Neural crest cell (in vitro differentiated cells): ENCODE measurements around the gene MPP7. TPM values are rescaled to one million over a fixed set of nuclear protein-coding genes. Genes with fewer than 3 reads are reported as not detected.
"Not testable (repeated sequence)": the region's sequence is repeated elsewhere in the genome, so short reads cannot be mapped to it uniquely, and the experiment has no call there.

Experiments used
- DNase-seq: peaks from one replicate; pipeline ENCODE4 v3.0.0; 2021; ENCODE audit warnings: low read depth, mixed read lengths, low spot score
- H3K27ac Mint-ChIP-seq: one replicate; pipeline ENCODE4 v1.8.0; 2021; ENCODE audit warnings: mild to moderate bottlenecking, mixed read lengths; ENCODE audit not compliant: unreplicated experiment
- H3K27me3 Mint-ChIP-seq: 2 replicates; pipeline ENCODE4 v1.8.0; 2021; ENCODE audit warnings: low read depth, mild to moderate bottlenecking, mixed read lengths
- H3K36me3 Mint-ChIP-seq: 2 replicates; pipeline ENCODE4 v1.8.0; 2021; ENCODE audit warnings: low read depth, mild to moderate bottlenecking, mixed read lengths
- H3K4me1 Mint-ChIP-seq: 2 replicates; pipeline ENCODE4 v1.8.0; 2021; ENCODE audit warnings: mixed read lengths
- H3K4me3 Mint-ChIP-seq: one replicate; pipeline ENCODE4 v1.8.0; 2021; ENCODE audit warnings: mild to moderate bottlenecking, mixed read lengths
- H3K9me3 Mint-ChIP-seq: 2 replicates; pipeline ENCODE4 v1.8.0; 2021; ENCODE audit warnings: mixed read lengths
- total RNA-seq: library from RNA; stranded (reverse); gene quantifications from 2 replicates; pipeline ENCODE4 v1.2.1, GENCODE V29; 2021
- TF ChIP-seq, protein P1 (sequence below): fragments of 200-600 bp; sonication (generic); conservative IDR thresholded peaks from 2 replicates; pipeline ENCODE4 v1.5.0; 2021; ENCODE audit warnings: antibody characterized with exemption, mild to moderate bottlenecking

The MPP7 gene
- total RNA-seq, 1 donor from 2014 or later = 2.3 TPM

DNA sequence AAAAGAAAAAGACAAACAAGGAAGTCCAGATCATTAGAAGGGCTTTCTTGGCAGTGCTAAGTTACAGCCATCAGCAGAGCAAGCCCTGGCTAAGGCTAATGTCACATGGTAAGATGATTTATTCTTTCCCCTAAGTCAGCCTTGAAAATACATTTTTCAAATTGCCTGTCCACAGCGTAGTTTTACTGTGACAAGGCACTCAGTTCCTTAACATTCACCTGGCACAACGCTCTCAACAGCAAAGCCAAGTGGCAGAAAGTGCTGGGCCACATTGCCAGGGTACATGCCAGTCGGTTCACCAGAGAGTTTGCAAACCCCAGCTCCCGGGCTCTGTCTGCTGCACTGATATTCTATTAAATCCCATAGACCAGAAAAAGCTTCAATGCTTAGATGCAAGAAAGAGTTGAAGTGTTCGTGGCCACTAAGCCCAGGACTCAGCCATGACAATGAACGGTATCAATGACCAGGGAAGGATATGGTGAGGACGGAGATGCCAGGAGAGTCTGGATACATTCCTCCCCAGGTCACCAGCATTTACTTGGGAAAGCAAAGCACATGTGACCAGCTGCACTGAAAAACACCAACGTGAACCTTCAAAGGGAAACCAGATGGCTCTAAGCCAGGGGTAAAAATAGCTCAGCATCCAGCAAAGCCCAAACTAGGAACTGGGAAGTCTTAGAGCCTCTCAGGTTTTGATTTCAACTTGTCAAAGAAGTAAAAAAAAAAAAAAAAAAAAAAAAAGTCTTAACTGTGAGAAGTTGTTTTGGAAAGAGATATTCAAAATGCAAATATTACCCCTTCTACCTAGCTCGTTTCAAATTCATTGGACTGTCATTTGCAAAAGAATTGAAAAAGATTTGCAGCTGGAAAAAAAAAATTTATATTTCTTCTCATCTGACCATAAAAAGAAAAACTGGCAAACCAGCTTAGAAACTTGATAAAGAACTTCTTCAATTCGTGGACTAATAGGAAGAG, 23.9 kb upstream of the MPP7 start:
- H3K36me3 Mint-ChIP-seq = no peaks in the 10 kb centered on the region
- no peaks in the 10 kb centered on the region for H3K27me3 Mint-ChIP-seq
- DNase-seq = no peak
- no peaks in the 10 kb centered on the region for H3K9me3 Mint-ChIP-seq
- peak overlapping the region; percentile 22 for H3K27ac Mint-ChIP-seq
- H3K4me3 Mint-ChIP-seq = no peak overlapping the region
- H3K4me1 Mint-ChIP-seq = peaks cover 18% of the 10 kb centered on the region
- TF ChIP-seq, protein P1, sequence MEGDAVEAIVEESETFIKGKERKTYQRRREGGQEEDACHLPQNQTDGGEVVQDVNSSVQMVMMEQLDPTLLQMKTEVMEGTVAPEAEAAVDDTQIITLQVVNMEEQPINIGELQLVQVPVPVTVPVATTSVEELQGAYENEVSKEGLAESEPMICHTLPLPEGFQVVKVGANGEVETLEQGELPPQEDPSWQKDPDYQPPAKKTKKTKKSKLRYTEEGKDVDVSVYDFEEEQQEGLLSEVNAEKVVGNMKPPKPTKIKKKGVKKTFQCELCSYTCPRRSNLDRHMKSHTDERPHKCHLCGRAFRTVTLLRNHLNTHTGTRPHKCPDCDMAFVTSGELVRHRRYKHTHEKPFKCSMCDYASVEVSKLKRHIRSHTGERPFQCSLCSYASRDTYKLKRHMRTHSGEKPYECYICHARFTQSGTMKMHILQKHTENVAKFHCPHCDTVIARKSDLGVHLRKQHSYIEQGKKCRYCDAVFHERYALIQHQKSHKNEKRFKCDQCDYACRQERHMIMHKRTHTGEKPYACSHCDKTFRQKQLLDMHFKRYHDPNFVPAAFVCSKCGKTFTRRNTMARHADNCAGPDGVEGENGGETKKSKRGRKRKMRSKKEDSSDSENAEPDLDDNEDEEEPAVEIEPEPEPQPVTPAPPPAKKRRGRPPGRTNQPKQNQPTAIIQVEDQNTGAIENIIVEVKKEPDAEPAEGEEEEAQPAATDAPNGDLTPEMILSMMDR = no peak

DNA sequence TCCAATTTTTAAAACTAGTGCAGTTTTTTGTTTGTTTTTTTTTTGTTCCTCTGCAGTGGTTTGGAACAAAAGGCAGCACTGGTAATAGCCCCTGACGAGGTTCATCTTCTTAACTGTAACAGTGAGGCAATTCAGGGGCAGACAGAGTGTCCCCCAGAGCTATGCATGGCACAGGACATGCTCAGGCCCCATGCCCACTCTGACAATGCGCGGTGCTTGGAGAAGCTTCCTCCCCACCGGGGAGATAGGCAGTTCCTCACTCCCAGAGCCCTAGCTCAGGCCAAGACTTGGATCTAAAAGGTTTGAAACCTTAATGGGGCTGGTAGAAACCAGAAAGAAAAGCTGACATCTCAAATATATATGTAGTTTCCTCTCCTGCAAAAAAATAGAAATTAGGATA, 17.9 kb upstream of the MPP7 start:
- H3K36me3 Mint-ChIP-seq = no peaks in the 10 kb centered on the region
- TF ChIP-seq, protein P1 = no peak
- H3K9me3 Mint-ChIP-seq = no peaks in the 10 kb centered on the region
- no peaks in the 10 kb centered on the region for H3K4me1 Mint-ChIP-seq
- H3K27me3 Mint-ChIP-seq = peaks cover 16% of the 10 kb centered on the region
- H3K27ac Mint-ChIP-seq = no peak overlapping the region
- no peak overlapping the region for H3K4me3 Mint-ChIP-seq
- DNase-seq = no peak

DNA sequence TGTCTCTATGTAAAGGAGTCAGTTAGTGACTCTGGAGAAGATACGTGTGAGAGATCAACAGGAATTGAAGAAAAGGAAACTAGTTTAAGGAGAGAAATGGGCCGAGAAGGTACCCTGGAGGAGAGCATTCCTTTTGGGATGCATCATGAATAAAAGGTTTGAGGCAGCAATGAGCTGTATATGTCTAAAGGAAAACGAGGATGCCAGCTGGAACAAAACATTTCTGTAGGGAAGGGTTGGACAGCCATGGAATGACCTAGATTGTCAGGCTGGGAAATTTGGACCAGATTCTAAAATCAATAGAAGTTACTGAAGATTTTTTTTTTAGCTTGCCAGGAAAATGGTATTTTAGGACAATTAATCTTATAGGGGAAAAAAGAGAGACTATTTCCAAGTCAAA, 17.2 kb upstream of the MPP7 start:
- no peaks in the 10 kb centered on the region for H3K4me1 Mint-ChIP-seq
- TF ChIP-seq, protein P1 = no peak
- DNase-seq = no peak
- no peak overlapping the region for H3K27ac Mint-ChIP-seq
- H3K27me3 Mint-ChIP-seq = peaks cover 22% of the 10 kb centered on the region
- H3K4me3 Mint-ChIP-seq = no peak overlapping the region
- H3K36me3 Mint-ChIP-seq = no peaks in the 10 kb centered on the region
- H3K9me3 Mint-ChIP-seq = no peaks in the 10 kb centered on the region

GRCh38 chr10:28319061-28319460, 16.2 kb upstream of the MPP7 start:
- not testable (repeated sequence) for H3K4me1 Mint-ChIP-seq, H3K36me3 Mint-ChIP-seq, H3K9me3 Mint-ChIP-seq, H3K27ac Mint-ChIP-seq, H3K4me3 Mint-ChIP-seq, DNase-seq
- H3K27me3 Mint-ChIP-seq = peaks cover 22% of the 10 kb centered on the region

- H3K9me3 Mint-ChIP-seq = no peaks in the 10 kb centered on the region
- TF ChIP-seq, protein P1 = no peak
- peaks cover 4% of the 10 kb centered on the region for H3K4me1 Mint-ChIP-seq
- H3K4me3 Mint-ChIP-seq = no peak overlapping the region
- H3K27ac Mint-ChIP-seq = no peak overlapping the region
- H3K27me3 Mint-ChIP-seq = peaks cover 22% of the 10 kb centered on the region
- DNase-seq = no peak
- no peaks in the 10 kb centered on the region for H3K36me3 Mint-ChIP-seq
These were observed 15.8 kb upstream of the MPP7 start for GRCh38 chr10:28318626-28319025.

DNA sequence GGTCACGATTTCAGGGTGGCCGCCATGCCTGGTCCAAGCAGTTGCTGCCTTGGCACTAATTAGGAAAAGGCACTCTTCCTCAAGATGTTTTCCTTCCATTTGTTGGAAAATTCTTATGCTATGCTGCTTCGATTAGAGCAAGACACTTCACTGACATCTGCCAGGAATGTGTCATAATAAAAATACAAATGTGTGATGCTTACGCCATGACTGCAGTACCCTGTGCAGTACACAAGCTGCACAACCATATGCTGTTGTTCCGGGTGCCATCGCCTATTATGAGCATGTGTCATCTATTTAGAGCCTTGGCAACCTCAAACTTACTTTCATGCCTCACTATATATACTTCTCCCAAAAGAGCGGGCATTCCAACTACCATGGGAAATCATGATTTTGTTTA, 14.9 kb upstream of the MPP7 start:
- TF ChIP-seq, protein P1 = no peak
- Mint-ChIP-seq H3K9me3 (no peaks in the 10 kb centered on the region), H3K27me3 (peaks cover 22% of the 10 kb centered on the region), H3K4me1 (peaks cover 4% of the 10 kb centered on the region), H3K27ac (no peak overlapping the region), H3K4me3 (no peak overlapping the region), H3K36me3 (no peaks in the 10 kb centered on the region)
- no peak for DNase-seq
